Measurements from ENCODE around the gene CITED4.

Gene CITED4

DNA sequence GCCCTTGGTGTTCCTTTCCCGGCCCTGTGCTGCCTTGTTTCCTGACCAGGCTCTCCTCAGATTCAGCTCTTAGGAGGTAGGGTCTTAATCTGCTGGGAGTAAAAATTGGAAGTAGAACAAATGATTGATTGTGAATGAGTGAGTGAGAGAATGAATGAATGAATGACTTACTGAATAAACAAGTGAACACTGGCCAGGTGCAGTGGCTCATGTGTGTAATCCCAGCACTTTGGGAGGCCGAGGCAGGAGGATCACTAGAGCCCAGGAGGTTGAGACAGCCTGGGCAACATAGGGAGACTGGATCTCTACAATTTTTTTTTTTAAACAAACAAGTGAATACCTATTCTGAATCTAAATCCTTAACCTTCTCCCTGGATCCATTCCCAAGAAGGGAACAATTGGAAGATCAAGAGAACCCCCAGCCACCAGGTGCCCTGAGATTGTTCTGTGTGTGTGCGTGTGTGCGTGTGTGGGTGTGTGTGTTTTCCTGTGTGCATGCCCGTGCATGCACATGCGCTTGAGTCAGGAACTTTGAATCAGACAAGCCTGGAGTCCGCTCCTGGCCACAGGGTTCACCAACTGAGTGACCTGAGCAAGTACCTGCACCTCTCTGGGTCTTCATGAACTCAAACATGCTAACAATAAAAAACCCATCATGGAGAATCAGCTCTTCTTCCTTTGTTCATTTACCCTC, 24.3 kb upstream of the CITED4 start:
- DNase-seq (ENCODE audit: low spot score) (no peak), FAIRE-seq (no peak)

DNA sequence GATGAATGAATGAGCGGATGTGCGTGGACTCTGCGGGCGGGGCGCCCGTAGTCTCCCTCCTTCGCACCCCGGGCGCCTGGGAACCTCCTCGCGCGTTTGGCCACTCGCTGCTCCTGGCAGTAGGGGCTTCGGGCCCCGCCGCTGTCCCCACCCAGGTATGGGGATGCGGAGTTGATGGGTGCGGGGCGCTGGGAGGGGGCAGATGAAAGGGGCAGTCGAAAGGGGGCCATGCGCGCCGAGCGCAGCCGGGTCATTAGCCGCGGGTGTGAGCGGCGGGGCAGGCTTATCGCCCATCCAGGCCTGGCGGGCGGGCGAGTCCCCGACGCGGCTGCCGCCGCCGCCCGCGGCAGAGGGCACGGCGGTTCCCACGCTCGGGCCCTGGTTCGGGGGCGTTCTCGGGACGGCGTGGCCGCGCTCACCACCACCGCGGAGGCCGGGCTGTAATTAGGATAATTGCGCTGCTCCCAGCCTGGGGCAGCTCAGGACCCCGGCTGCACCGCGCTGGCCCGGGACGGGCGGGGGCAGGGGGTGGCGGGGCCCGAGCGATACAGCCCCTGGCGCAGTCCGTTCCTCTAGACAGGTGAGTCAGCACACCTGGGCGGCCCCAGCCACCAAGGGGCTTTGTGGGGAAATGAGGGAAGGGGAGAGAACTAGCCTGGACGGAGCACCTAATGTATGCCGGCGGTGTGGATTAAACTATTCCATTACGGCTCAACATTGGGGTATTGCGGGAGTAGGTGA, 22.1 kb upstream of the CITED4 start:
- DNase-seq (ENCODE audit: low spot score), result no peak
- FAIRE-seq, result no peak

DNA sequence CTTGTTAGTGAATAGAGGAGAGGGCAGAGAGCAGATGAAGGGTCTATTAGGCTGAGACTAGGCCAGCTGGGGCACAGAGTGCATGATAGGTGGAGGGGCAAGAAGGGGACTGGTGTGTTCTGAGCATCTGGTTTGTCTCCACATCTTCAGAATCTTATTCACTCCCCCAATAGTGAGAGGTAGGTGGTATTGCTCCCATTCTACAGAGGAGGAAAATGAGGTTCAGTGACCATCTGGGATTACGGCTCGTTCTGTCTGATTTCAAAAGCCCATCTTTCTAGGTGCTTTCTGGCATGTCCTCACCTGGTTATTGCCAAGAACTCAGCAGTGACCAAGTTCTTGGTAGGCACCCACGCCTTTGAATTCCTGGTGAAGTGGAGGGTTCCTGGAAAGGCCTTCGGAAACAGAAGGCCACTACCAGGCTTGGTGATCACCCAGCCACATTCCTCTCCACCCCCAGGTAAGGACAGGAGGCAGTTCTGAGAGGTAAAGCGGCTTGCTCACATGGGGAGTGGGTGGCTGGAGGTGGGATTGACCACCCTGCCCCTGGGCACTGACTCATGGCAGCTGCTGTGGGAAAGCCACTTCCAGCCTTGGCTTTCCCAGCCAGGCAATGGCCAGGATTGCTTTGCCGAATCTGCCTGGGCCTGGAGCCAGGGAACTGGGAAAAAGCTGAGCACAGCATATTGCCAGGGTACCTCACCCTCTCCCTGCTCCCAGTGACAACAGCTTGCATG, 18.8 kb upstream of the CITED4 start:
- FAIRE-seq, result peak; percentile 89
- DNase-seq (ENCODE audit: low spot score), result no peak

GRCh38 chr1:40879482-40880175, 17.5 kb upstream of the CITED4 start:
- FAIRE-seq (no peak), DNase-seq (ENCODE audit: low spot score) (no peak)

DNA sequence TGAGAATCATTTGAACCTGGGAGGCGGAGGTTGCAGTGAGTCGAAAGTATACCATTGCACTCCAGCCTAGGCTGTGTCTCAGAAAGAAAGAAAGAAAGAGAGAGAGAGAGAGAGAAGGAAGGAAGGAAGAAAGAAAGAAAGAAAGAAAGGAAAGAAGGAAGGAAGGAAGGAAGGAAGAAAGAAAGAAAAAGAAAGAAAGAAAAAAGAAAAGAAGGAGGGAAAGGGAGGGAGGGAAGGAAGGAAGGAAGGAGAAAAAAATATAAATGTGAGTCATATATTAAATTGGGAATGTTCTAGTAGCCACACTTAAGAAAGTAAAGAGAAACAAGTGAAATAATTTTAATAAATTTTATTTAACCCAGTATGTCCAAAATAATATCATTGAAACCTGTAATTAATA, 16.7 kb upstream of the CITED4 start:
- FAIRE-seq, result no peak

GRCh38 chr1:40877698-40878097, 15.5 kb upstream of the CITED4 start:
- peak; percentile 69 for FAIRE-seq
- peak; percentile 85 for DNase-seq (ENCODE audit: low spot score)

More for the DNA sequence above, 16.7 kb upstream of the CITED4 start:
- DNase-seq (ENCODE audit: low spot score), result no peak

GRCh38 chr1:40876891-40877290, 14.7 kb upstream of the CITED4 start:
- DNase-seq (ENCODE audit: low spot score) (no peak), FAIRE-seq (peak; percentile 23)

DNA sequence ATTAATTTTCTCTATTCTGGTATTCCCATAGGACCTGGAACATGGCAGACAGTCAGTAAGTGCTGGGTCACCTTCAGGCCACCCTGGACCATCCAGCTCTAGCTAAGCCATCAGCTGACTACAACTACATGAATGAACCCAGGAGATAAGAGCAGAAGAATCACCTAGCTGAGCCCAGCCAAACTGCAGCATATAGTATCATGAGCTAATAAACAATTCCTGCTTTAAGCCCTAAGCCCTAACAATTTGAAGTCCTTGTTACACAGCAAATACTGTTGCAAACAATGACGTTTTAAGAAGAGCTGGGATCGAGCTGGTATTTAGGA, 14.2 kb upstream of the CITED4 start:
- DNase-seq (ENCODE audit: low spot score) (no peak), FAIRE-seq (no peak)

DNA sequence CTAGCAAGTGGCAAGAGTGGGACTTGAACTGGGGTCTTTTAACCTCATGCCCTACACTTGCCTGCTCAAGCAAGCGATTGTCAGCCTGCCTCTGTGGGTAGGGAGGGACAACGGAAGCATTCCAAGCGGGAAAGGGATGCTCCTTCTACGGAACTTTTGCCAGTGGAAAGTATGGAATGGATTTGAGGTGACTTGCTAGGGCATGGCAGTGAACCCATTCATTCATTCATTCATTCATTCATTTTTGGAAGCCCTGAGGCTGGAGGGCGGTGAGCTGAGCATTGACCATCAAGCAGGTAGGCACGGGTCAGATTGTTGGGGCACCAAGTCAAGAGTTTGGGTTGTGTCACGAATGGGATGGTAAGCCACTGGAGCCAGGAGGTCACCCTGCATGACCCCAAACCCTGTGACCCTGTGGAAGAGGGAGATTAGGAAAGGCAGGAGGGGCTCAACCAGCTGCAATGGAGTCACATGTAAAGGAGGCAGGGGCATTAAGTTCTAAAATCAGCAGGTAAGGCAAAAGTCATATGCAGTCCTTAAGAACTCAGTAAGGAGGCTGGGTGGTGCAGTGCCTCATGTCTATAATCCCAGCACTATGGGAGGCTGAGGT, 11.8 kb upstream of the CITED4 start:
- no peak for DNase-seq (ENCODE audit: low spot score)
- FAIRE-seq, result no peak

GRCh38 chr1:40872276-40872675, 10.1 kb upstream of the CITED4 start:
- no peak for FAIRE-seq

DNA sequence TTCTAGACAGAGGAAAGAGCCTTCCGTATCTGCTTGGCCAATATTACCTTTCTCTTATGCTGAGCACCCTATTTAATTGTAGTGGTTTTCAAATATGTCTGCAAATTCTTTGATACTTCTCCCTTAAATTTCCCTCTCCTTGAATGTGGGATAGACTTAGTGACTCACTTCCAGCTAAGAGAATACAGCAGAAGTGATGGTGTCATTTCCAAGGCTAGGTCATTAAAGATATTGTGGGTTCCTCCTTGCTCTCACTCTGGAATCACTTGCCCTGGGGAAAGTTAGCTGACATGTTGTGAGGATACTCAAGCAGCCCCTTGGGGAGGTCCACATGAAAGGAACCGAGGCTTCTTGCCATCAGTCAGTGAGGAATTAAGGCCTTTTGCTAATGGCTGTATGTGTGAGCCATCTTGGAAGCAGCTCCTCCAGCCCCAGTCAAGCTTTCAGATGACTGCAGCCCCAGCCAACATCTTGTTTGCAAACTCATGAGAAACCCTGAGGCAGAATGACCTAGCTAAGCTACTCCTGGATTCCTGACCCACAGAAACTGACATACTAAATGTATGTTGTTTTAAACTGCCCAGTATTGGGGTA, 8.1 kb upstream of the CITED4 start:
- FAIRE-seq, result no peak

More at GRCh38 chr1:40872276-40872675, 10.1 kb upstream of the CITED4 start:
- peak; percentile 71 for DNase-seq (ENCODE audit: low spot score)

GRCh38 chr1:40868051-40868723, 6.0 kb upstream of the CITED4 start:
- FAIRE-seq (peak; percentile 75), DNase-seq (ENCODE audit: low spot score) (peak; percentile 50)

More for the DNA sequence above, 8.1 kb upstream of the CITED4 start:
- no peak for DNase-seq (ENCODE audit: low spot score)

DNA sequence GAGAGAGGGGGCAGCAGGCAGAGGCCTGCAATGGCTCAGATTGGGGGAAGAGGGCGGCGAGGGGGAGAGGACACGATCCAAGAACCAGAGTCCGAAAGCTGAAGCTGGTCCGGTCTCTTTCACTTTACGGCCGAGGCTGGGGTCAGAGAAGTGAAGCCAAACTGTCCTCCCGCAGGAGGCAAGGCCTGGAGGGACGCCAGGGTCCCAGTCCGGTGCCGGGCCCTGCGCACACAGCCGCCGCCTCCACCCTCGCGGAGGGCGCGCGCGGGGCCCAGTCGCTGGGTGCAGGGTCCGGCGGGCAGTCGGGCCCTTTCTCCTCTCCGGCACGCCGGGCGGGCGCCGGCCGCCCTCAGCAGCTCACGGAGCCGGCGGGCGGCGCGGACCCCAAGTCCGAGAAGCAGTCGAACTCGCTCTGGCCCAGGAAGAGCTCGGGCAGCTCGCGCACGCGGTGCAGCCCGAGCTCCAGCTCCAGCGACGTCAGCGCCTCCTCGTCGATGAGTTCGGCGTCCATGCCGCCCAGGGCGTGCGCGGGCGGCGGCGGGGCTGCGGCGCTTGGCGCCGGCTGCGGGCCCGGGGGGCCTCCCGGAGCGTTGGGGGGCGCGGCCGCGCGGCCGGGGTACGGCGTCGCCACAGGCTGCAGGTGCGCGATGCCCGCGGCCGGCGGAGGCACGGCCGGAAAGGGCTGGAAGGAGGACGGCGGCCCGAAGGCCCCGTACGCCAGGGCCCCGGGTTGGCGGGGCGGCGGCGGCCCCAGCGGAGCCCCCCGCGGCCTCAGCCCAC, 749 bp downstream of the CITED4 start:
- DNase-seq (ENCODE audit: low spot score), result no peak
- no peak for FAIRE-seq

DNA sequence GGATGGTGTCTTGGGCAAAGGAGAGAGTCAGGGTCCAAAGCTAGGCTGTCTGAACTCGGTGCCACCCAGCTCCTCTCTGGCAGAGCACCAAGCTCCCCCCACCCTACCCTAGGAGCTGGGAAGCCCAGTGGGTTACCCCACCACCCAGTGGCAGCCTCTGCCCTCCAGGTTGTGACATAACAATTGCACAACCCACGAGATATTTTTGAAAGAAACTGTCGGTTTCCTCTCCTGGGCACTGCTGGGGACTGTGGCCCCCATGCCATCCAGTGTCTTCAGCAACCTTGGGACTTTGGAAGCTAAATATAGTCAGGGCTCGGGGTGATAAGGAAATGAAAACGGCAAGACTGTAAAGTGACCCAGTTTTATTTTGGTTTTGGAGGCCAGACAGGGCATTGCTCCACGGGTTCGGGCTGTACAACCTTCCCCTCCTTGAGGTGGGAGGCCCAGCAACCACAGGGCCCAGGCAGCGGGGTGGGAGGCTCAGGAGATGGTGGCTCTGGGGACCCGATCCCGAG, 1.4 kb downstream of the CITED4 start:
- FAIRE-seq, result no peak
- DNase-seq (ENCODE audit: low spot score), result no peak

GRCh38 chr1:40858856-40859416, 3.2 kb downstream of the CITED4 start:
- FAIRE-seq (no peak), DNase-seq (ENCODE audit: low spot score) (no peak)

GRCh38 chr1:40857737-40858136, 4.4 kb downstream of the CITED4 start:
- DNase-seq (ENCODE audit: low spot score), result no peak
- no peak for FAIRE-seq

- FAIRE-seq, result peak; percentile 58
- DNase-seq (ENCODE audit: low spot score), result no peak
Measured at GRCh38 chr1:40856656-40857302, 5.4 kb downstream of the CITED4 start.

DNA sequence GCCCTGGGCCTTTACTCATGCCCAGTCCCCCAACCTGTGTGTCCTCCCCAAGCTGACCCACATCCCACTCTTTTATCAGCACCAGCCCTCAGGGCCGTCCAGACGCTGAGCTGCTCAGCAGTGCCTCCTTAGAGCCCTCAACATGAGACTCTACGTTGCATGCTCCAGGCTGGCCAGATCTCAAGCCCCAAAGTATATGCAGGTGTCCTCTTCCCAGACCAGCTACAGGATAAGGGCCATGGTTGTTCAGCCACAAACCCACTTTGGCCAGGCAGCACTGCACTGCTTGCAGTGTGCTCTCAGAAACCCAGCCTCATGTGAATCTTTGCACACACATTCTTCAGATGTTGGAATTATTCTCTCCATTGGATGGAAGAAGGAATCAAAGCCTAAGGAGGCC, 6.0 kb downstream of the CITED4 start:
- FAIRE-seq, result no peak
- no peak for DNase-seq (ENCODE audit: low spot score)

Measured in urothelium cell line (cell line).